Fibroblast of lung (primary cell): Measurements from ENCODE around the gene TCF20.

Experiments used
- EZH2 ChIP-seq: IDR thresholded peaks from 2 replicates; pipeline ENCODE4 v1.5.1; 2012; ENCODE audit warnings: low read length, control low read depth, mild to moderate bottlenecking; ENCODE audit errors: missing control alignments
- TF ChIP-seq, protein P1 (sequence below), 2 donors: IDR thresholded peaks in 1 of 2; conservative IDR thresholded peaks in 1 of 2; 1 replicate in 1 of 2; 2 replicates in 1 of 2; pipeline ENCODE4 v1.5.1; 2011 to 2012; ENCODE audit warnings: low read length in 2 of 2, control low read depth in 1 of 2, inconsistent platforms in 1 of 2, low read depth in 1 of 2, mild to moderate bottlenecking in 1 of 2

DNA sequence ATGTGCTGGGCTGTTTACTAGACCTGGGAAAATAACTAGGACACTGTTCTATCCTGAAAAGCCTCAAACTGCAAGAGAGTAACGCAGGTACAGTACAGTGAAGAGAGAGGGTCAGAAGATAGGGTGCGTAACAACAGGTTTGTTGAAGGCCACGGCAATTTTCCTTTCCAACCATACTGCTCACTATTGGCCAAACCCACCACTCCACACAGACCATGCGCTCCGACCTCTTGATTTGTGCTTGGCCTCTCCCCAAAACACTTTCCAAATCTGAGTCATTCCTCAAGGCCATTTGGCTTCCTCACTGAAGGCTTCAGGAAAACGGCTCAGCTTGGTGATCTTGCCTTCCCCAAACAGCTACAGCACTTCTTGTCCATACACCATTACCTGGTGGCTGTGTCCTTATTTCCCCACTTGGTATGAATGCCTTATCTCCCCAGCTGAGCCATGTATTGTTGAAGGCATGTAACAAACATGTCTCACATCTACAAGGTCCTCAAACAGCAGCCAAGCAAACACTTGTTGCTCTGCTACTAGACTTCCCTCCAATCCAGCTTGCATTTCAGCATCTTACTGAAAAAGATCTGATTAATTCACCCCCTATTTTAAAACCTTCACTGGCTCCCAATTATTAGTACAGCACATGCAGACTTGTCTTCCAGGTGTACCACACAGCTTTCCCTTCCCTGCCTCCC lies 40.9 kb downstream of the TCF20 start:
- TF ChIP-seq, protein P1, sequence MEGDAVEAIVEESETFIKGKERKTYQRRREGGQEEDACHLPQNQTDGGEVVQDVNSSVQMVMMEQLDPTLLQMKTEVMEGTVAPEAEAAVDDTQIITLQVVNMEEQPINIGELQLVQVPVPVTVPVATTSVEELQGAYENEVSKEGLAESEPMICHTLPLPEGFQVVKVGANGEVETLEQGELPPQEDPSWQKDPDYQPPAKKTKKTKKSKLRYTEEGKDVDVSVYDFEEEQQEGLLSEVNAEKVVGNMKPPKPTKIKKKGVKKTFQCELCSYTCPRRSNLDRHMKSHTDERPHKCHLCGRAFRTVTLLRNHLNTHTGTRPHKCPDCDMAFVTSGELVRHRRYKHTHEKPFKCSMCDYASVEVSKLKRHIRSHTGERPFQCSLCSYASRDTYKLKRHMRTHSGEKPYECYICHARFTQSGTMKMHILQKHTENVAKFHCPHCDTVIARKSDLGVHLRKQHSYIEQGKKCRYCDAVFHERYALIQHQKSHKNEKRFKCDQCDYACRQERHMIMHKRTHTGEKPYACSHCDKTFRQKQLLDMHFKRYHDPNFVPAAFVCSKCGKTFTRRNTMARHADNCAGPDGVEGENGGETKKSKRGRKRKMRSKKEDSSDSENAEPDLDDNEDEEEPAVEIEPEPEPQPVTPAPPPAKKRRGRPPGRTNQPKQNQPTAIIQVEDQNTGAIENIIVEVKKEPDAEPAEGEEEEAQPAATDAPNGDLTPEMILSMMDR (conservative IDR thresholded peaks at IDR 0.05 in 1 of 2, IDR thresholded peaks at IDR 0.05 in 1 of 2; ENCODE audit: low read depth in 1 of 2, low read length in 2 of 2) = no peak
- TF ChIP-seq EZH2 = no peak
